GM18526 (cell line): ENCODE results near the gene RBM20.

Experiments used
- POLR2A ChIP-seq: IDR thresholded peaks from 3 replicates; pipeline ENCODE4 v1.6.1; 2011; ENCODE audit not compliant: insufficient read length; ENCODE audit errors: extremely low read depth

Gene RBM20

GRCh38 chr10:110755781-110756180, 111.6 kb downstream of the RBM20 start:
- no peak for TF ChIP-seq POLR2A

DNA sequence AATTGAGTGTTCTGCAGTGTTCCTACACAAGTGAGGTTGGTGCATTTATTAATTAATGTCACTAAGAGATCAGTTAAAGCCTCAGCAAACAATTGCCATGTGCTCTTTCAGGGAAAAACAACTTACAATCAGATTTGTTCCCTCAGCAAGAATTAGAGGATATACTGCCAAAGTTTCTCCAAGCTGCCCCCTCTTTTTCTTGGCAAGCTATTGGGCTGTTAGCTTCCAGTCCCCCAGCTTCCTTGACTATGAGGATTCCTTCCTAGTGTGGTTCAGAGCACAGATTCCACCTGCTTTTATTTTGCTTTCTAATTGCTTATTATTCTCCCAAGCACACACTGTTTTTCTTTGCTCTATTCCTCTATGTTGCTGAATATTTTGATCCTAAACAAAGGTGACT, 112.7 kb downstream of the RBM20 start:
- TF ChIP-seq POLR2A: no peak

GRCh38 chr10:110757586-110757985, 113.5 kb downstream of the RBM20 start:
- TF ChIP-seq POLR2A: no peak

DNA sequence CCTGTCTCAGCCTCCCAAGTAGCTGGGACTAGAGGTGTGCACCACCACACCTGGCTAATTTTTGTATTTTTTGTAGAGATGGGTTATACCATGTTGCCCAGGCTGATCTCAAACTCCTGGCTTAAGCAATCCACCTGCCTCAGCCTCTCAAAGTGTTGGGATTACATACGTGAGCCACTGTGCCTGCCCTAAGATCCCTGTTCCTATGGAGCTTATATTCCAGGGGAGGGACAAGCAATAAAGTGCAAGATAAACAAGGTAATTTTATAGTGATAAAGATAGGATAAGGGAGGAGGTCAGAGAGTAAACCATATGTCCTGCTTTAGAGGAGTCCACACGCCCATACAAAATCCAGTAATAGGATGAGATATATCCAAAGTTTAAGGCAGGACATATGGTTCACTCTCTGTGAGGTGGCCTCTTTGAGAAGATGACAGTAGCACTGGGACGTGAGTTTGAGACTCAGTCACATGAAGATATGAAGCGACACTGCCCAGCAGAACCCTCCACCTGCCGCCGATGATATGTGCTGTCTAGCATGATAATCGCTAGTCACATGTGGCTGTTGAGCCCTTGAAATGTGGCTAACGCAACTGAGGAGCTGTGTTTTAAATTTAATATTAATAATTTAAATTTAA, 114.1 kb downstream of the RBM20 start:
- no peak for TF ChIP-seq POLR2A

DNA sequence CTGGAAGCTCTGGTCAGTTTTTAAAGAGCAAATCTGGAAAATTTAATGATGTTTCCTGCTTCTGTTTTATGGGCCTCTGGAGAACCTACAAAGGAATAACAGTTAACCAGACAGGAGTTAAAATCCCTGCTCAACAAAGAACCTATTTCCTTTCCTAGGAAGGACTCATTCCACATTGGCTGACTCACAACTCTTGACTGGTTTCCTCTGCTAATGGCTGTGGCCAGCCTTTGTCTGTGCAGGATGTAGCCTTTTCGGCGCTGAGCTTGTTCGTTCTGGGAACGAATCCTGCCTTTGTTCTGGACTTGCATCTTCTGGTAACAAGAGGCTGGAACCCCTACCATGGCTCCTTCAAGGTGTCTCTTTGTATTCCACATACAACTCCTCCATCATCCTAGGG, 114.8 kb downstream of the RBM20 start:
- no peak for TF ChIP-seq POLR2A

DNA sequence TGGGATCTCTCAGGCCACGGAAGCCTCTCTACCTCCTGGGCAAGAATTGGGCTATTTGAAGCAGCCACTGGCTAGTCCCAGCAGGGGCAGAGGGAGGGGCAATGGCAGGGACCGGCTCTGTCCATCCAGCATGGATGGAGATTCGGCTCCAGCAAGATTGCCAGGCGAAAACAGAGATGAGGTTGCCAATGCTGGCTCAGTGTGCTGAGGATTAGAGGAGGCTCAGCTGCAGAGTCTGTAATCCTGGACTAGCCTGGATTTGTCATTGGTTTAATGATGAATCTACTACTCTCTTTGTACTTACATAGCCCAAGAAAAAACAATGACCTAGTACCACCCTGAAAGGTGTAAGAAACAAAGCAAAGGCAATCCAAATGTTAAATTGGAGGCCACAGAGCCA, 115.4 kb downstream of the RBM20 start:
- TF ChIP-seq POLR2A: no peak

DNA sequence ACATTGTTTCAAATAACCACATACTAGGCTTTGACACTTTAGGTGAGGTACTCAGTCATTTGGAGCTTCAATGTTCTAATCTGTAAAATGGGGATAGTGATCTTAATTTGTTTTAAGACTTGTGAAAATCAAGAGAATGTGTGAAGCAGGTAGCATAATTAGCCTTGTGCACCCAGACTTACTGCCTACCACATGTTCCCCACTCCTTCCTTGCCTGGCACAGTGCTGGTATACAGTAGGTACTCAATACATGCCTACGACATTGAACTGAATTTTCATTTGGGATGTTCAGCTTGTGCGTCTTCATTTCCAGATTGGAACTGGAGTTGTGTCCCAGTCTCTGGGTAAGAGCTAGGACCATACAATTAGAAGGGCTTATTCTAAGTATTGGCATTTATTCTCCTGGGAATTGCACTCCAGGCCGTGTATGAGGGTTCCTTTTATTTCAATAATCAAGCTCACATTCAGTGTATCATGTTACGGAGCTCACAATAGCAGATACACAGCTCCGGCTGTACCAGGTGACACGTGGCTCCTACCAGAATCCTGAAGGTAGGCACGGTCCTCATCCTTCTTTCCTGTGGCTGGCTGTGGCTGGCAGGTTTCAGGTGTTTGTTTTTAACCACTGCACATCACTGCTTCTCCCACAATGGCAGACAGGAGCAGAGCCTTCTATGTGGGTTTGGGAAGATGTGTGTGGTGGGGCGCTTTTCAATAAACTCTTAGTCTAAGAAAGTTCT, 118.1 kb downstream of the RBM20 start:
- no peak for TF ChIP-seq POLR2A

DNA sequence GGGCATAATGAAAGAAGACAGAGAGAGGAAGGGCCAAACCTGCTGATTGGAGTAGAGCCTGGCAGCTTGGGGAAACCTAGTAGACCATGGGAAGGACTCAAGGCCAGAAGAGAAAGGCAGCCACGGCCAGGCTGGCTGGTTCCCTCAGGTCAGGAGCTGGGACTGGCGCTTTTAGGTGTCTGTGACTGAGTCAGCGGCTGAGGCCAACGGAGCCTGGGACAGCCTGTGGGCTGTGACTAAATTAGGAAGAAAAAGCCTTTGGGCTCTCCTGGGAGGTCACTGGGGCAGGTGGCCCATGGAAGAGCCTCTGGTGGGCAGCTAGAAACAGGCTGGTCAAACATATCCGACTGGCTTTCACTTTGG, 118.7 kb downstream of the RBM20 start:
- no peak for TF ChIP-seq POLR2A

DNA sequence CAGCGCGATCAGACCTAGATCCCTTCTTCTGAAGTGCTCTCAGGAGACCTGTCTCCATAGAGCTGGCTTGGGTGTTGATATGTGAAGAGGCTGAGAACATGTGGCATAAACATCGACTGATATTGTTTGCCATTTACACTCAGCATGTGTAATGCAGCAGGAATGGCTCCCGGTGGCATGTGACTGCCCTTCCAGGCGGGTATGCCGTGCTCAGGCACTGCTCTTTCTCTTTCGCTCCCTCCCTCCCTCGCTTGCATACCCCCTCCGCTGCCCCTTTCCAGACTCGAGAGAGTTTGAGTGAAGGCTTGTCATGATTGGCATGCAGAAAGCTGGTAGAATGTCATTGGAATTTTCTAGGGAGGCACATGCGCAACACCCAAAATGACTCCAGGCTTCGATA, 120.2 kb downstream of the RBM20 start:
- no peak for TF ChIP-seq POLR2A

DNA sequence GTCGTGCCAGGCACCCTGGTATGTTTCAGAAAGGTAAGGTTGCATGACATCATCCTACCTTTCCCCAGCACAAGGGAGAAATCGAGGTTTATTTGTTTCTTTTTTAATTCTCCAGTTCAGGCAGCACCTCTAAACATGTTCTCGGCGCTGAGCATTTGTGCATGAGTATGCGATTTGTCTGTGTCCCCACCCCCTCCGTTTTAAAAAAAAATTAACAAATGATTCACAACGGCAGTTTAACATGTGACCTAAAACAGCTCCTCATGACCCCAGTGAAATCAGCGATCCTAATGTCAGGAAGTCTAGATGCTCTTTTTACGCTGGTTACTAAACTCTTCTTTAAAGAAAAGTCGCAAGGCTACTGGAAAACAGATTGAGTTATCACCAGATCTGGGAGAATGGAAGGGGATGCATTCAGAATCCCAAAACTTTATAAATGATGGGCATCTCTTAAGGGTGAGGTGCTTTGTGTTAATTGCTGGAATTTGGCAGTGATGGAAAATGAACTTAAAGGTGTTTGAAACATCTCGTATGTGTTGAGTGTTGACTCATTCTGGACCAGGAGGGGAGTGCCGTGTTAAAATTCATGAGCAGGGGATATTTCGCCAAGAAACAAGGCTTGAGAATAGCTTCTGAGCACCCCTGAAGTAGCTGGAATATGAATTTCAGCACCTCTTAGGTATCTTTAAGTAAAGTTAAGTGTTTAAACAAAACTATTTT, 120.8 kb downstream of the RBM20 start:
- no peak for TF ChIP-seq POLR2A

GRCh38 chr10:110765513-110766319, 121.6 kb downstream of the RBM20 start:
- TF ChIP-seq POLR2A: no peak

- no peak for TF ChIP-seq POLR2A
Measured at GRCh38 chr10:110770243-110770642, 126.1 kb downstream of the RBM20 start.

DNA sequence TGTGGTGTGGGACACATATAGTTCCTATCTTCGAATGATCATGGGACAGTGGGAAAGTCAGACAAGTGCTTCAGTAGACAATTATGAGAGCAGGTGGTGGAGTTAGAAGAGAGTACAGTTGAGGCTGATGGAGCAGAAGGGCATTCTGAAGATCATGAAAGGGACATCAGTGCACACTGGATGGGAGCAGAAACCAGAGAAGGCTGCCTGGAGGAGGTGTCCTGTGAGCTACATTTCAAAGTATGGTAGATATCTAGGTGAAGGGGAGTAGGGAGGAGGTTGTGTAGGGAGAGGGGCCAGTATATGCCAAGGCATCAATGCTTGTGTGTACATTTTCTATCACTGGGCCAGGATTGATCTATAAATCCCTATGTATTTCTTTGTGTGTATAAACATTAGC, 127.3 kb downstream of the RBM20 start:
- no peak for TF ChIP-seq POLR2A

DNA sequence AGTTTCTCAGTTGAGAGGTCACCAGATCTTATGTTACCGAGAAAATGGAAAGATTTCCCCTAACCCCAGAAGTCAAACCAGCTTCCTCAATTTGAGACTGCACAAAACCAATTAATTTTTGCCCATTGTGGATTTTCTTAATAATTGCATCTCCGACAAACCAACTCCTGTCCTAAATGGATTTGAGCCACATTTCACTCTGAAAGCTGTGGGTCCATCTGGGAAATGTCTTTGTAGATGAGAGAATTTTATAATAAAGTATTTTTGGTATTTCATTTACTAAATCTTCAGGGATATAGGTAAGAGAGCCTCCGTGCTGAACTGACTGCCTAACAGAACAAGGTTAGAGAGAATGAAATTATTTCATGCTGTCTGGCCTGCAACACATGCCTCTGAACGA, 127.9 kb downstream of the RBM20 start:
- no peak for TF ChIP-seq POLR2A

- no peak for TF ChIP-seq POLR2A
Measured at GRCh38 chr10:110772454-110773025, 128.4 kb downstream of the RBM20 start.

DNA sequence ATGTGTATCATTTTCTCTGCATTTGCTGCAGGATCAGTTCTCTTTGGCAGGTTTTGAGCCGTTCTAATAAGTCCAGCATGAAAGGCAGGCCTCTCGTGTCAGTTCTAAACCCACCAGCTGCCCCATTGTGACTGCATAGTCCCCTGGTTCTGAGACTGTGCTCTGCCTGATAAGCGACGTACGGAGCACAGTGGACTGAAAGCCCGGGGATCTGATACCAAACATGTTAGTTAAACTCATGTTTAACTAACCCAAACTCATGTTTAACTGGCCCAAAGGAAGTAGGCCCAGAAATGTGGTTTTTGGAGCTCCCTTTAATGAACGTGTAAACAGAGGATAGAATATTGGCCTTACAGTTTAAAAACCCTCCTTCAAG, 129.5 kb downstream of the RBM20 start:
- no peak for TF ChIP-seq POLR2A
